Colonic mucosa (tissue), 4 donors: Measurements from ENCODE around the gene MRPL10. TPM values are rescaled to one million over a fixed set of nuclear protein-coding genes. Genes with fewer than 3 reads are reported as not detected.

Experiments
- DNase-seq: peaks from one replicate; pipeline ENCODE4 v3.0.0-alpha.2; 2020
- H3K27ac ChIP-seq: fragments of 200-600 bp; one replicate; pipeline ENCODE4 v1.8.0; 2021
- H3K27me3 ChIP-seq: fragments of 200-600 bp; one replicate; pipeline ENCODE4 v1.8.0; 2021
- H3K36me3 ChIP-seq: fragments of 200-600 bp; one replicate; pipeline ENCODE4 v1.8.0; 2021
- H3K4me1 ChIP-seq: fragments of 200-600 bp; one replicate; pipeline ENCODE4 v1.8.0; 2021; ENCODE audit warnings: mild to moderate bottlenecking
- H3K4me3 ChIP-seq: fragments of 200-600 bp; one replicate; pipeline ENCODE4 v1.8.0; 2021
- H3K9ac ChIP-seq, 2 donors: one replicate each; pipeline ENCODE4 v1.7.0; 2013; ENCODE audit warnings: control low read depth in 2 of 2, low read depth in 2 of 2, low read length in 2 of 2
- H3K9me3 ChIP-seq: fragments of 200-600 bp; one replicate; pipeline ENCODE4 v1.8.0; 2021
- intact Hi-C: fragments of 100-400 bp; cut with DNase I; formaldehyde crosslinking; loops from one replicate; pipeline ENCODE4 v1.14.1; 2022
- total RNA-seq, 2 donors: library from RNA; stranded (reverse); fragmentation: NEBNext Ultra II Directional in 1 of 2; extraction: Animal tissue kit (Norgen Biotek cat#: 25700) in 1 of 2; gene quantifications; one replicate each; pipeline ENCODE4 v1.2.1, GENCODE V29; 2021
- TF ChIP-seq, protein P1 (sequence below): fragments of 200-600 bp; IDR thresholded peaks from one replicate; pipeline ENCODE4 v1.8.0; 2022; ENCODE audit warnings: antibody characterized with exemption, mild to moderate bottlenecking
- donor health status: healthy.
- donor health status: DM: no; HTN: no; CAD: no.
- donor health status: DM: no; HTN: no; CAD: no.

The MRPL10 gene
- total RNA-seq, 2 donors from 2014 or later: 32.2 to 50.8 TPM

DNA sequence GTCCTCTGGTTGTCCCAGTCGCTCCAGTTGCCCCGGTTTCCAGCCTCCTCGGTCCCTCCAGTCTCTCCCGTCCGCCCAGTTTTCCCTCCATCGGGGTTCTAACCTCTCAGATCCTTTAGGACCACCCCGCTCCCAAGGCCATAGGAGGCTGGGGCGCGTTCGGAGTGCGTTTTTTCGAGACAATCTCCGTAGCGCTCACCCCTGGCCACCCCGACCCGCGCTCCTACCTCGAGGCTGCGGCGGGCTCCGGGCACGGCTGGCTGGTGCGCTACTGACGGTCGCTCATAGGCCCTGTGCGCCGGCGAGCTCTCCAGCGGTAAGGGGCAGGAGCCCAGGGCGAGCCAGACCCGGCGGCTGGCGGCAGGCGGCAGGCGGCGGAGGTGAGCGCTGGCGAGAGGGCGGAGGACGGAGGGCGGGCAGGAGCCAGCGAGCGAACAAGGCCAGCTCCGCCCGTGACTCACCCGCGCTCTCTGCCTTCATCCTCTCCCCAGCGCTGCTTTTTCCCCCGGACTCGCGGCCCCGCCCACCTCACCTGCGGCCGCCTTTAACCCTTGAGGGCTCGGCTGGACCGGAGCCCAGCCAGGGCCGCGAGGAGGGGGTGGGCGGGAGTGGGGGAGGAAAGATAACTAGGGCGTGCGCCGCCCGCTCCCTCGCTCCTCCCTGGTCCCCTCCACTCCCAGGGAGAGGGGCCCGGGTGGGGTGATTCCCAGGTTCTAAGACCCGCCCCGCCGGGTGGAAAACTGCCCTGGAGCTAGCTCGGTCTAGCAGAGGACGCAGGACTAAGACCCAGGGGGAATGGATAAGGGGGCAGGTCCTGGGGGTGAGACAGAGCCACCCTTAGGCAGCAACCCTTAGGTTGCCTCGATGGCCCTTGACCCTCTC lies 19.6 kb upstream of the MRPL10 start, which contains the start of gene SP6:
Gene SP6 (minus strand): TSS at position 472 of the 882 bp plus-strand sequence. CDS start 2,734 bp downstream, outside the sequence.
- Histone ChIP-seq H3K9ac (peak within 1 kb of the TSS; percentile 77 to 81), H3K9me3 (no peaks in the 10 kb centered on the region), H3K4me3 (peak within 1 kb of the TSS; percentile 45), H3K4me1 (no peaks in the 10 kb centered on the region), H3K27ac (peak within 1 kb of the TSS; percentile 38), H3K36me3 (no peaks in the 10 kb centered on the region), H3K27me3 (peaks cover 44% of the 10 kb centered on the region)
- intact Hi-C loops: no loop called here
- peak; percentile 94 for DNase-seq
- TF ChIP-seq, protein P1, sequence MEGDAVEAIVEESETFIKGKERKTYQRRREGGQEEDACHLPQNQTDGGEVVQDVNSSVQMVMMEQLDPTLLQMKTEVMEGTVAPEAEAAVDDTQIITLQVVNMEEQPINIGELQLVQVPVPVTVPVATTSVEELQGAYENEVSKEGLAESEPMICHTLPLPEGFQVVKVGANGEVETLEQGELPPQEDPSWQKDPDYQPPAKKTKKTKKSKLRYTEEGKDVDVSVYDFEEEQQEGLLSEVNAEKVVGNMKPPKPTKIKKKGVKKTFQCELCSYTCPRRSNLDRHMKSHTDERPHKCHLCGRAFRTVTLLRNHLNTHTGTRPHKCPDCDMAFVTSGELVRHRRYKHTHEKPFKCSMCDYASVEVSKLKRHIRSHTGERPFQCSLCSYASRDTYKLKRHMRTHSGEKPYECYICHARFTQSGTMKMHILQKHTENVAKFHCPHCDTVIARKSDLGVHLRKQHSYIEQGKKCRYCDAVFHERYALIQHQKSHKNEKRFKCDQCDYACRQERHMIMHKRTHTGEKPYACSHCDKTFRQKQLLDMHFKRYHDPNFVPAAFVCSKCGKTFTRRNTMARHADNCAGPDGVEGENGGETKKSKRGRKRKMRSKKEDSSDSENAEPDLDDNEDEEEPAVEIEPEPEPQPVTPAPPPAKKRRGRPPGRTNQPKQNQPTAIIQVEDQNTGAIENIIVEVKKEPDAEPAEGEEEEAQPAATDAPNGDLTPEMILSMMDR: no peak

DNA sequence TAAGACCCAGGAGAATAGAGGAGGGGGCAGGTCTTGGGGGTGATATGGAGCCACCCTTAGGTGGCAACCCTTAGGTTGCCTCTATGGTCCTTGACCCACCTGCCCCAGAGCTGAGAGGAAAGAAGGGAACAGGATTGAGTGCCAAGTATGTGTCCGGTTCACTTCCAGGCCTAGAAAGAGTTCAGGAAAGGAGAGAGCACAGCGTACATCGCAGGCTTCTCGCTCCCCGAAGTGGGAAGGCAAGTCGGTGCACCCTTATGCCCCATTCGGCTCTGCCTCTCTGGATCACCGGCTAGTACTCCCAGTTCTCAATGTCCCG lies 19.0 kb upstream of the MRPL10 start:
- H3K27ac ChIP-seq: no peak overlapping the region
- H3K4me3 ChIP-seq: peak overlapping the region; percentile 45
- DNase-seq: no peak
- no peaks in the 10 kb centered on the region for H3K9me3 ChIP-seq
- peaks cover 44% of the 10 kb centered on the region for H3K27me3 ChIP-seq
- no peaks in the 10 kb centered on the region for H3K36me3 ChIP-seq
- H3K9ac ChIP-seq: peak overlapping the region; percentile 77 to 81
- intact Hi-C loops: no loop called here
- TF ChIP-seq, protein P1: no peak
- H3K4me1 ChIP-seq: no peaks in the 10 kb centered on the region

DNA sequence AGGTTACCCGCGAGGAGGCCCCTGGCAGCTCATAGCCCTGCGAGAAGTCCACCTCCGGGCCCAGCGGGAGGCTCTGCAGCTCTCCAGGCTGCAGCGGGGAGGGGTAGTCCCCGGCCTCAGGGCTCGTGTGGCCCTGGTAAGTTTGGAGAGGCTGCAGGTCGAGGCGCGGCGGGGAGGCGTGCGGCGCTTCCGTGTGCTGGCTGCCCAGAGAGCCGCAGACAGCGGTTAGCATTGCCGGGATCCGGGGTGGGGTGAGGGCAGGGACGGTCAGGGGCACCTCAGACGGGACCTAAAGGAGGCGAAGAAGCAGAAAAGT lies 16.8 kb upstream of the MRPL10 start:
- H3K9me3 ChIP-seq: no peaks in the 10 kb centered on the region
- TF ChIP-seq, protein P1: no peak
- no peak overlapping the region for H3K27ac ChIP-seq
- H3K9ac ChIP-seq: no peak overlapping the region
- H3K4me3 ChIP-seq: no peak overlapping the region
- H3K36me3 ChIP-seq: no peaks in the 10 kb centered on the region
- DNase-seq: no peak
- peaks cover 3% of the 10 kb centered on the region for H3K4me1 ChIP-seq
- H3K27me3 ChIP-seq: peaks cover 41% of the 10 kb centered on the region
- intact Hi-C loops: loop anchor here (10.0 kb wide), 1 partner anchor 127 kb away; the partner anchor contains the start of gene CDK5RAP3

DNA sequence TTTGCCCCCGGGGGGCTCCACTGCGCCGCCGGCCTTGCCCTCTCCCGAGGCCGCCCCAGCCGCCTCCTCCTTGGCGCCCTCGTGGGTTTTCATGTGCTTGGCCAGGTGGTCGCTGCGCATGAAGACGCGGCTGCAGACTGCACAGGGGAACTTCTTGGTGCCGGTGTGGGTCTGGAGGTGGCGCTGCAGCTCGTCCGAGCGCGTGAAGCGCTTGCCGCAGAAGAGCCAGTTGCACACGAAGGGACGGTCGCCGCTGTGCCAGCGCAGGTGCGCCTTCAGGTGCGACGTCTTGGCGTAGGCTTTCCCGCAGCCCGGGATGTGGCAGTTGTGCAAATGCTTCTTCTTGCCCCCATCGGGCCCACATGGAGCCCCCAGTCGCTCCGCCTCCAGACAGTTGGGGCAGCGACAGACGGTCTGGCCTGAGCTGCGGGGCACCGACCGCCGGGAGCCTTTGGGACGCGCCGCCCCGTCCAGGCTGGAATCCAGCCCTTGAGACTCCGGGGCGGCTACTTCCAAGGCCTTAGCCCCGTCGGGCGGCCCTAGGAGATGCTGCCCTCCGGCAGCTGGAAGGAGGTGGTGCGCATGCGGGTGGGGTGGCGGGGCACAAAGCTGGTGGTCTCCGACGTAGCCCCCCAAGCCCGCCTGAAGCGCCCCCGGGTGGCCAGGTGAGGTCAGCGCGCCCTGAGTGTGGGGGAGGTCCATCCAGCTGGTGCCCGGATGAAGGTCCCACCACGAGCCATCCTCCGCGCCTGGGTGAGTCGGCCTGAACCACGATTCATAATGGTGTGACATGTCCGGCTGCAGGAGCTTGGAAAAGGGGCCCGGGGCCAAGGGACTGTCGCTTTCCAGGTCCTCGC lies 16.2 kb upstream of the MRPL10 start:
- Histone ChIP-seq H3K9ac (no peak overlapping the region), H3K4me1 (peaks cover 8% of the 10 kb centered on the region), H3K27ac (no peak overlapping the region), H3K9me3 (no peaks in the 10 kb centered on the region), H3K27me3 (peaks cover 35% of the 10 kb centered on the region), H3K36me3 (no peaks in the 10 kb centered on the region), H3K4me3 (no peak overlapping the region)
- DNase-seq: no peak
- TF ChIP-seq, protein P1: no peak
- intact Hi-C loops: loop anchor here (10.0 kb wide), 1 partner anchor 127 kb away; the partner anchor contains the start of gene CDK5RAP3

DNA sequence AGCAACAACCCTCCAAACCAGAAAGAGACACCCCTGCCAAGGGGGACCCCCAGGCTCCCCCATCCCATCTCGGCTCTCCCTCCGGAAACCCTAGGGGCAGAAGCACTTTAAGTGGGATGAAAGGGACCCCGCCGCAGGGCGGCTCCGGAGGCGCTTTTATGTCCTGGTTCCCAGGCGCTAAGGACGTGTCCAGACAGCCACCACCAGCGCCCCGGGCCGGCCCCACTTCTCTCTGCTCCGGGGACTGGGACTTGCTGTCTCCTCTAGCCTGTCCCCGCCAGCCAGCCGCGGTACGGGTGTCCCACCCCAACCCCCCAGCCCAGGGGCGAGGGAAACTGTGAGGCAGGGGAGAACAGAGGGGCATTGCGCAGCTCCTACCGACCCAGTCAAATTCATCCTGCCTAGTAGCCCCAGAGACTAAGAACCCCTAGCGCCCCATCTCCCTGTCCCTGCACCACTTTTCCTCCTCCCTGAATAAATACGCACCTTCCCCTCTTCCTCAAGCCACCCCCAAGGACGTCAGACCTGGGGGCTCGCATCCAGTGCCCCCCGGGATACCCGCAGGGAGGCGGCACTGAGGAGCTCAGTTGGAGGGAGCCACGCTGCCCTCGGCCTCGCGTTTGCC lies 15.5 kb upstream of the MRPL10 start:
- TF ChIP-seq, protein P1: no peak
- no peaks in the 10 kb centered on the region for H3K36me3 ChIP-seq
- no peak overlapping the region for H3K4me3 ChIP-seq
- peaks cover 28% of the 10 kb centered on the region for H3K27me3 ChIP-seq
- H3K4me1 ChIP-seq: peaks cover 11% of the 10 kb centered on the region
- H3K9ac ChIP-seq: no peak overlapping the region
- H3K27ac ChIP-seq: no peak overlapping the region
- no peaks in the 10 kb centered on the region for H3K9me3 ChIP-seq
- no peak for DNase-seq
- intact Hi-C loops: loop anchor here (10.0 kb wide), 1 partner anchor 128 kb away; the partner anchor contains the start of gene CDK5RAP3
